Suppressor macrophage (primary cell): Measurements from ENCODE around the gene HOMER1.
"Not testable (repeated sequence)": the region's sequence is repeated elsewhere in the genome, so short reads cannot be mapped to it uniquely, and the experiment has no call there.

Experiments
- DNase-seq, 4 experiments: peaks; one replicate each; pipeline ENCODE4 v3.0.0-alpha.2; 2020 to 2022

HOMER1 gene

GRCh38 chr5:79416499-79416898 lies 97.4 kb downstream of the HOMER1 start:
- DNase-seq: peak; percentile 55 to 77 (median 66)

- DNase-seq: no peak
Measured at GRCh38 chr5:79413112-79413511, 100.8 kb downstream of the HOMER1 start.

- DNase-seq: no peak
Measured at GRCh38 chr5:79408028-79408427, 105.9 kb downstream of the HOMER1 start.

- no peak for DNase-seq
Measured at GRCh38 chr5:79407591-79407990, 106.3 kb downstream of the HOMER1 start.

GRCh38 chr5:79401216-79401615 lies 112.7 kb downstream of the HOMER1 start:
- DNase-seq: no peak

- no peak for DNase-seq
Measured at GRCh38 chr5:79399046-79399445, 114.9 kb downstream of the HOMER1 start.

- DNase-seq: no peak
Measured at GRCh38 chr5:79397080-79397479, 116.9 kb downstream of the HOMER1 start.

GRCh38 chr5:79396265-79396664 lies 117.7 kb downstream of the HOMER1 start:
- DNase-seq: peak in 3 of 4 experiments; percentile 4 to 7 (median 5)

GRCh38 chr5:79395296-79395695 lies 118.6 kb downstream of the HOMER1 start:
- DNase-seq: no peak

GRCh38 chr5:79392776-79393175 lies 121.2 kb downstream of the HOMER1 start:
- no peak for DNase-seq

GRCh38 chr5:79386679-79387078 lies 127.3 kb downstream of the HOMER1 start:
- DNase-seq: no peak

- not testable (repeated sequence) for DNase-seq
Measured at GRCh38 chr5:79385126-79385525, 128.8 kb downstream of the HOMER1 start.

GRCh38 chr5:79378510-79379186 lies 135.3 kb downstream of the HOMER1 start:
- DNase-seq: no peak

- no peak for DNase-seq
Measured at GRCh38 chr5:79357398-79357797, 156.5 kb downstream of the HOMER1 start.

GRCh38 chr5:79349881-79350280 lies 164.1 kb downstream of the HOMER1 start:
- DNase-seq: no peak

GRCh38 chr5:79349047-79349446 lies 164.9 kb downstream of the HOMER1 start:
- no peak for DNase-seq

GRCh38 chr5:79346420-79346824 lies 167.5 kb downstream of the HOMER1 start:
- DNase-seq: peak in 1 of 4 experiments; percentile 14

- no peak for DNase-seq
Measured at GRCh38 chr5:79333852-79334557, 179.9 kb downstream of the HOMER1 start.

GRCh38 chr5:79330071-79330470 lies 183.9 kb downstream of the HOMER1 start:
- peak in 3 of 4 experiments; percentile 7 to 16 (median 9) for DNase-seq

GRCh38 chr5:79329453-79329852 lies 184.5 kb downstream of the HOMER1 start:
- DNase-seq: no peak
